Fibroblast of mammary gland (primary cell): ENCODE data around the gene STARD3.

ENCODE experiments used
- DNase-seq: peaks from one replicate; pipeline ENCODE4 v3.0.0-alpha.2; 2010; ENCODE audit warnings: low read depth
- H3K4me3 ChIP-seq: 2 replicates; pipeline ENCODE4 v1.5.1; 2011; ENCODE audit warnings: low read depth, mild to moderate bottlenecking, low read length, moderate library complexity; ENCODE audit not compliant: control insufficient read depth
- TF ChIP-seq, protein P1 (sequence below): conservative IDR thresholded peaks from 2 replicates; pipeline ENCODE4 v1.5.1; 2011; ENCODE audit warnings: low read depth, low read length, inconsistent platforms; ENCODE audit not compliant: control insufficient read depth, insufficient read depth

Gene STARD3

GRCh38 chr17:39609416-39610025 lies 27.4 kb upstream of the STARD3 start:
- DNase-seq = no peak
- TF ChIP-seq, protein P1, sequence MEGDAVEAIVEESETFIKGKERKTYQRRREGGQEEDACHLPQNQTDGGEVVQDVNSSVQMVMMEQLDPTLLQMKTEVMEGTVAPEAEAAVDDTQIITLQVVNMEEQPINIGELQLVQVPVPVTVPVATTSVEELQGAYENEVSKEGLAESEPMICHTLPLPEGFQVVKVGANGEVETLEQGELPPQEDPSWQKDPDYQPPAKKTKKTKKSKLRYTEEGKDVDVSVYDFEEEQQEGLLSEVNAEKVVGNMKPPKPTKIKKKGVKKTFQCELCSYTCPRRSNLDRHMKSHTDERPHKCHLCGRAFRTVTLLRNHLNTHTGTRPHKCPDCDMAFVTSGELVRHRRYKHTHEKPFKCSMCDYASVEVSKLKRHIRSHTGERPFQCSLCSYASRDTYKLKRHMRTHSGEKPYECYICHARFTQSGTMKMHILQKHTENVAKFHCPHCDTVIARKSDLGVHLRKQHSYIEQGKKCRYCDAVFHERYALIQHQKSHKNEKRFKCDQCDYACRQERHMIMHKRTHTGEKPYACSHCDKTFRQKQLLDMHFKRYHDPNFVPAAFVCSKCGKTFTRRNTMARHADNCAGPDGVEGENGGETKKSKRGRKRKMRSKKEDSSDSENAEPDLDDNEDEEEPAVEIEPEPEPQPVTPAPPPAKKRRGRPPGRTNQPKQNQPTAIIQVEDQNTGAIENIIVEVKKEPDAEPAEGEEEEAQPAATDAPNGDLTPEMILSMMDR = no peak
- H3K4me3 ChIP-seq = no peak overlapping the region

DNA sequence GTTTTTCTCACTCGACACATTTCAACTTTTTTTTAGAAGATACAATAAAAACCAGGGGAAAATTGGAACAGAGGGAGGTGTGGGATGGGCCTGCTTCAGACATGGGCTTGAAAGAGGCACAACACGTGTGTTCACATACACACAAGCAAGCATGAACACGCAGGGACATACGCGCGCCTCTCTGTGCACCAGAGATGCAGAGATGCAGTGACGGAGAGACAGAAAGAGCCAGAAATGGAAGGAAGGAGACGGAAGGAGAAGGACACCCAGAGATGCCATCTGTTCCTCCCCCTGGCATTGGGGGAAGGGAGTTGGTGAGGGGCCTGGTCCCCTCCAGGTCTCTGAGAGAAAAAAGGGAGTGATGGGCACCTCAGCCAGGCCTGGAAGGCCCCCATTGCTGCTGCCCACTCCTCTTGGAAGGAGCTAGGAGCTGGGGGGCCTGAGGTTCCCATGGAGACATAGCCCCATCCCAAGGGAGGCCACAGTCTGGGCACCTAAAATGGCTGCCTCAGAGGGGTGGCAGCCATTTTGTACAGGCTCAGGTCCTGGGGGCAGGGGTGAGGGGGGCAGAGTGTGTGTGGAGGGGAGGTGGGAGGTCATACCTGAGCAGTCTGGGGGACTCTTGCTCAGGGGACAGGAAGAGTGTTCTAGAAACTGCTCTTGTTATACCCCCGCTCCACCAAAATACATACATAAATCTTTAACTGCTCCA lies 25.4 kb upstream of the STARD3 start:
- no peak for DNase-seq
- TF ChIP-seq, protein P1 = no peak
- no peak overlapping the region for H3K4me3 ChIP-seq

DNA sequence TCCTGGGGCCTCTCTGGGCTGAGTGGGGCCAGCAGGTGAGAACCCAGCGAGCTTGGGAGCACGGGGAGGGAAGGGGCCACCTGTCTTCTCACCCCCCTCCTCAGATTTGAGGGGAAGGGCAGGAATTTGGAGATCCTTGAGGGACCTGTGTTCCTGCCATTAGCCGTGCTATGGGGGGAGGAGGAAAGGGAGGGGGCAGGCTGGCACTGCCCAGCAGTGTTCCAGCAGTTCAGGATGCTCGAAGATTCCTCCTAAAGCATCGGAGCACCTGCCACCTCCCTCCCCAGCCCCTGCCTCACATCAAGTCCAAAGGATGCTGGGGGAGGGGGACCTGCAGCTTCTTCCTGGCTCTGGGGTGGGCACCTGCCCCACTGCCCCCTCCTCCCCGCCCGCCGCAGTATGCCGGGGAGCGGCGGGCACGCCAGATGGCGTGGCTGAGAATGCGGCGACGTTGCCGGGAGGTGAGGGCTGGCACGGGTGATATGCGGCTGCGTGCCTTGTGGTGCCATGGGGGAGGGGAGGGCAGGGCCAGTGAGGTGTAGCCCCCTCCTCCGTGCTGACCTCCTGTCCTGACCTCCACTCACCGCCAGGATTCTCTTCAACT lies 24.6 kb upstream of the STARD3 start:
- DNase-seq = no peak
- TF ChIP-seq, protein P1 = no peak
- no peak overlapping the region for H3K4me3 ChIP-seq

DNA sequence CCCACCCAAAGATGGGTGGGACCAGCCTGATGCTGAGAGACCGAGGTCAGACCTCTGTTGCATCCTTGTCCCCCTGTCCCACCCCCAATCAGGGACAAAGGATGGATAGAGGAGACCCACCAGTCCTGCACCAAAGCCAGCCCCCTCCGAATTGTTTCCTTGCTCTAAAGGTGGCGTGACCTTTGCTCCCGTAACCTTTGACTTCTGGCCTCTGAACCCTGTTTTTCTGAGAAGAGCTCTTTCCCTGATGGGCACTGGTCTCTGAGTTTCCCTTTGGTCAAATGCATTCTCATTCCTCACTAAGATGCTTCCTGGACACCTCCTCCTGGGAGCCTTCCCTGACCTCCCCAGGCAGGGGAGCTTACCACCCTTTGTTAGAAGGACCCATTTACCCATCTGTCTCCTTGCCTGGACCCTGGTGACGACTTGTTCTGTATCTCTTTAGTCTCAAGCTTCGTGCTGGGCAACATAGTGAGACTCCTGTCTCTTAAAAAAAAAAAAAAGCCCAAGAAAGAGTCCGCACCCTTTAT lies 23.9 kb upstream of the STARD3 start:
- TF ChIP-seq, protein P1 = no peak
- DNase-seq = no peak
- H3K4me3 ChIP-seq = no peak overlapping the region

DNA sequence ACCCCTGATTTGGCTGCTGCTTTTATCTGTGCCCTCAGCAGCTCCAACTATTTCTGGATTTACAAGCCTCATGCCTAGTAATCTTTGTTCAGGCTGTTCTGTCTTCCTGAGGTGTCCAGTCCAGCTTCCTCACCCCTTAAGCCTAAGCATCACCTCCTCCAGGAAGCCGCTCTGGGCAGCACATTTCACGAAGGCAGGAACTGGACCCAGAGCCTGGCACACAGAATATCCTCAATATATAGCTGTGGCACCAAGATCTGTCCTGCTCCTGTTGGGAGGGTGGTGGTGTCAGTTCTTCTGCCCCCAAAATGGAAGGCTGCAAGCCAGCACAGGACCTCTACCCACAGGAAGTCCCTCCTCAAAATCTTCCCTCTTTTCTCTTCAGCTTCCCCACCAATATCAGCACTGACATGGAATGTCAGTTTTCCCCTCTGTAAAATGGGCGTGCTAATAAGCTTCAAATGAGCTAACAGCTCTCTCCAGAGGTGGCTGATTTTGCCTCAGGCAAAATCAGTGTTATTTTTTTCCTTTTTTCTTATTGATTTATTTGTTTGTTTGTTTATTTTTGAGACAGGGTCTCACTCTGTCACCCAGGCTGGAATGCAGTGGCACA lies 22.3 kb upstream of the STARD3 start:
- no peak for DNase-seq

DNA sequence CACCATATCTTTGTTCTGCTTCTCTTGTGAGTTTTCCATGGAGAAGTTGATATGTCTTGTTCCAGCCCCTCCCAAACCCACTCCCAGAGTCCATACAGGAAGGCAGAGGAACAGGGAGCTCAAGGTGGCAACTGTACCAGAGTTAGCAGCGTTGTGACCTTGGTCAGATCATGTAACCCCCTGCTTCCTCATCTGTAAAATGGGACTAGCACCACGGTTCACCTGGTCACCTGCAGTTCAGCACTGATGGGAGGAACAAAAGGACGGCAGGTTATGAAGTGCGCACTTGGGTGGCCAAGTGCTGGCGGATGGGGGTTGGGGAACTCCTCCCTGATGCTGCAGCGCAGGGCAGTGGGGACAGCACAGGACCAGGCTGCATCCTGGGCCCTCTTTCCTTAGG lies 21.5 kb upstream of the STARD3 start:
- DNase-seq = no peak
- TF ChIP-seq, protein P1 = no peak
- H3K4me3 ChIP-seq = no peak overlapping the region

More for the DNA sequence above, 22.3 kb upstream of the STARD3 start:
- TF ChIP-seq, protein P1 = no peak
- H3K4me3 ChIP-seq = no peak overlapping the region
